Endothelial cell of umbilical vein (primary cell): ENCODE data around the gene CHRM4. TPM values are rescaled to one million over a fixed set of nuclear protein-coding genes. Genes with fewer than 3 reads are reported as not detected.

Experiments used
- BruUV-seq: library from RNA; stranded (reverse); fragments of 400-500 nt; replicated peaks from 2 replicates; lab custom pipeline; 2021; lab: Mats Ljungman, UMichigan
- CTCF ChIA-PET: fragments of 300-600, 350-600 bp; sonication (Branson Sonifier 250); formaldehyde crosslinking; loops from one replicate; lab custom pipeline; 2021; ENCODE audit warnings: antibody characterized with exemption, inconsistent platforms; lab: Charles Lee
- POLR2A ChIA-PET: fragments of 300-600, 350-600 bp; sonication (Branson Sonifier 250); formaldehyde crosslinking; loops from one replicate; lab custom pipeline; 2021; ENCODE audit warnings: antibody characterized with exemption, inconsistent platforms; lab: Charles Lee
- DNase-seq: peaks from one replicate; pipeline ENCODE4 v3.0.0-alpha.2; 2011; ENCODE audit warnings: low read depth, low spot score
- FAIRE-seq: peaks from 2 replicates; lab custom pipeline; 2011; peaks lifted over from hg19 to GRCh38; lab: Jason Lieb, UNC
- H2AFZ ChIP-seq: 2 replicates; pipeline ENCODE4 v1.6.0; 2012; ENCODE audit warnings: low read depth, low read length, control low read depth, inconsistent platforms
- H3K27ac ChIP-seq: 2 replicates; pipeline ENCODE4 v1.5.1; 2011; ENCODE audit warnings: low read depth, mild to moderate bottlenecking, control low read depth, low read length, moderate library complexity; ENCODE audit not compliant: insufficient read depth
- H3K27me3 ChIP-seq, 2 experiments: 2 replicates each; pipeline versions ENCODE4 v1.6.0 to v1.6.1; 2011; ENCODE audit warnings: low read length in 2 of 2, mixed read lengths in 1 of 2; ENCODE audit not compliant: control insufficient read depth in 2 of 2, insufficient read depth in 2 of 2
- H3K36me3 ChIP-seq, 2 experiments: 2 replicates in 1 of 2; 3 replicates in 1 of 2; pipeline ENCODE4 v1.5.1; 2011; ENCODE audit warnings: low read length in 2 of 2, mild to moderate bottlenecking in 1 of 2, moderate library complexity in 1 of 2; ENCODE audit not compliant: control insufficient read depth in 2 of 2, insufficient read depth in 2 of 2; ENCODE audit errors: extremely low read depth in 1 of 2
- H3K4me1 ChIP-seq: 3 replicates; pipeline ENCODE4 v1.5.1; 2011; ENCODE audit warnings: mild to moderate bottlenecking, low read length; ENCODE audit not compliant: control insufficient read depth, insufficient read depth; ENCODE audit errors: extremely low read depth
- H3K4me2 ChIP-seq: 2 replicates; pipeline ENCODE4 v1.6.1; 2011; ENCODE audit warnings: low read length, control low read depth, mixed read lengths; ENCODE audit not compliant: insufficient read depth
- H3K4me3 ChIP-seq, 3 experiments: fragments of 200-600 bp in 1 of 3; sonication (generic), shearing (Covaris generic) in 1 of 3; replicated peaks in 1 of 3; 2 replicates each; pipeline ENCODE4 v1.5.1; 2011 to 2016; ENCODE audit warnings: control low read depth in 3 of 3, low read length in 3 of 3, mild to moderate bottlenecking in 2 of 3, inconsistent platforms in 1 of 3, low read depth in 1 of 3, moderate library complexity in 1 of 3; ENCODE audit not compliant: insufficient read depth in 1 of 3
- H3K79me2 ChIP-seq: 2 replicates; pipeline ENCODE4 v1.6.0; 2012; ENCODE audit warnings: low read length, inconsistent platforms; ENCODE audit not compliant: control insufficient read depth, insufficient read depth
- H3K9ac ChIP-seq: replicated peaks from 2 replicates; pipeline ENCODE3; 2011; ENCODE audit warnings: low read length, control low read depth; ENCODE audit not compliant: insufficient read depth; ENCODE audit errors: extremely low read depth
- H3K9me1 ChIP-seq: replicated peaks from 3 replicates; pipeline ENCODE4 v1.6.0; 2011; ENCODE audit warnings: mild to moderate bottlenecking, low read length; ENCODE audit not compliant: control insufficient read depth, insufficient read depth; ENCODE audit errors: extremely low read depth
- H3K9me3 ChIP-seq: replicated peaks from 2 replicates; pipeline ENCODE4 v1.5.1; 2012; ENCODE audit warnings: low read length, inconsistent platforms; ENCODE audit not compliant: control insufficient read depth, insufficient read depth
- H4K20me1 ChIP-seq: replicated peaks from 2 replicates; pipeline ENCODE3; 2011; ENCODE audit warnings: mild to moderate bottlenecking, low read length; ENCODE audit not compliant: control insufficient read depth, insufficient read depth; ENCODE audit errors: extremely low read depth
- CTCF ChIP-seq, 2 donors: IDR thresholded peaks; 1 replicate in 1 of 2; 2 replicates in 1 of 2; pipeline ENCODE4 v1.5.1; 2011; ENCODE audit warnings: low read length in 2 of 2, mild to moderate bottlenecking in 2 of 2, moderate library complexity in 2 of 2, control low read depth in 1 of 2, inconsistent platforms in 1 of 2, low read depth in 1 of 2; ENCODE audit not compliant: insufficient read depth in 1 of 2; ENCODE audit errors: extremely low read depth in 1 of 2
- FOS ChIP-seq: IDR thresholded peaks from 2 replicates; pipeline ENCODE4 v1.6.1; 2011; ENCODE audit warnings: mild to moderate bottlenecking, low read length, moderate library complexity, borderline replicate concordance; ENCODE audit not compliant: insufficient read depth
- JUN ChIP-seq: IDR thresholded peaks from 2 replicates; pipeline ENCODE4 v1.6.1; 2011; ENCODE audit warnings: borderline replicate concordance, low read depth; ENCODE audit not compliant: insufficient read length, insufficient read depth
- MYC ChIP-seq: IDR thresholded peaks from one replicate; pipeline ENCODE4 v1.6.1; 2011; ENCODE audit warnings: mild to moderate bottlenecking, low read depth, low read length
- POLR2A ChIP-seq: IDR thresholded peaks from 2 replicates; pipeline ENCODE4 v1.6.1; 2012; ENCODE audit warnings: low read depth, mild to moderate bottlenecking, control low read depth, low read length
- dilution Hi-C: fragments of 300-500 bp; cut with MboI; formaldehyde crosslinking; loops from one replicate; pipeline ENCODE4 v1.15.0; 2019; ENCODE audit warnings: low sequenced_read_pairs; ENCODE audit not compliant: extremely low pct_ligation_motif_present
- intact Hi-C: fragments of 100-400 bp; cut with micrococcal nuclease; formaldehyde crosslinking; loops from one replicate; pipeline ENCODE4 v1.10.0; 2022
- polyA plus RNA-seq, 4 experiments: library from polyadenylated mRNA; depleted of rRNA in 3 of 4; stranded (reverse) in 3 of 4; unstranded in 1 of 4; fragments of >200 nt; gene quantifications; 2 replicates each; pipeline versions ENCODE4 v1.2.1 to v1.2.3, GENCODE V29; 2011 to 2012; ENCODE audit warnings: missing spikeins in 1 of 4
- total RNA-seq: library from RNA; stranded (reverse); gene quantifications from 2 replicates; pipeline ENCODE4 v1.2.3, GENCODE V29; 2021

CHRM4 gene
- total and polyA plus RNA-seq, 2 donors (not counting 3 experiments of a cell fraction or from before 2014, with no cell fraction given): 0.04 to 0.22 TPM

GRCh38 chr11:46353698-46354097 lies 37.9 kb downstream of the CHRM4 start:
- Histone ChIP-seq H4K20me1 (peaks cover 4% of the 10 kb centered on the region), H3K9me1 (no peaks in the 10 kb centered on the region), H3K4me1 (peaks cover 5% of the 10 kb centered on the region), H3K9ac (no peak overlapping the region), H3K9me3 (no peaks in the 10 kb centered on the region), H3K4me2 (no peak overlapping the region), H3K36me3 (peaks cover 5 to 12% of the 10 kb centered on the region in 2 experiments), H3K79me2 (peaks cover 77% of the 10 kb centered on the region), H3K4me3 (no peak overlapping the region), H3K27ac (no peak overlapping the region), H3K27me3 (no peaks in the 10 kb centered on the region), H2AFZ (no peak overlapping the region)
- FAIRE-seq (no peak), DNase-seq (no peak)
- ChIA-PET POLR2A (no interaction called here), CTCF (interaction anchor here (1.1 to 10.8 kb wide), 3 partner anchors 11 to 115 kb away, joined by 3 to 200 read pairs (median 3); no protein-coding TSS in a partner anchor)
- BruUV-seq: no TSS peak
- TF ChIP-seq JUN (no peak), POLR2A (no peak), FOS (no peak), CTCF (IDR thresholded peaks at IDR 0.05; ENCODE audit: extremely low read depth in 1 of 2, insufficient read depth in 1 of 2, low read depth in 1 of 2, low read length in 2 of 2) (no peak), MYC (no peak)
- dilution Hi-C loops: no loop called here
- intact Hi-C loops: no loop called here
